Endometrial microvascular endothelial cells (primary cell): ENCODE data around the gene IGF2BP1. TPM values are rescaled to one million over a fixed set of nuclear protein-coding genes. Genes with fewer than 3 reads are reported as not detected.

Experiments
- in situ Hi-C: cut with HindIII; loops from 2 replicates; pipeline ENCODE4 v1.10.0; 2017; ENCODE audit warnings: low sequenced_read_pairs, low pct_unique_long_range_greater_than_20kb; ENCODE audit errors: inconsistent ontology term
- total RNA-seq: library from RNA; depleted of rRNA; stranded (reverse); fragments of >200 nt; gene quantifications from one replicate; pipeline ENCODE4 v1.2.3, GENCODE V29; 2015; ENCODE audit errors: inconsistent ontology term

IGF2BP1 gene
- total RNA-seq, 1 donor from 2014 or later, result 0.09 TPM

GRCh38 chr17:49015179-49015923 lies 18.2 kb downstream of the IGF2BP1 start:
- in situ Hi-C loops, result no loop called here

DNA sequence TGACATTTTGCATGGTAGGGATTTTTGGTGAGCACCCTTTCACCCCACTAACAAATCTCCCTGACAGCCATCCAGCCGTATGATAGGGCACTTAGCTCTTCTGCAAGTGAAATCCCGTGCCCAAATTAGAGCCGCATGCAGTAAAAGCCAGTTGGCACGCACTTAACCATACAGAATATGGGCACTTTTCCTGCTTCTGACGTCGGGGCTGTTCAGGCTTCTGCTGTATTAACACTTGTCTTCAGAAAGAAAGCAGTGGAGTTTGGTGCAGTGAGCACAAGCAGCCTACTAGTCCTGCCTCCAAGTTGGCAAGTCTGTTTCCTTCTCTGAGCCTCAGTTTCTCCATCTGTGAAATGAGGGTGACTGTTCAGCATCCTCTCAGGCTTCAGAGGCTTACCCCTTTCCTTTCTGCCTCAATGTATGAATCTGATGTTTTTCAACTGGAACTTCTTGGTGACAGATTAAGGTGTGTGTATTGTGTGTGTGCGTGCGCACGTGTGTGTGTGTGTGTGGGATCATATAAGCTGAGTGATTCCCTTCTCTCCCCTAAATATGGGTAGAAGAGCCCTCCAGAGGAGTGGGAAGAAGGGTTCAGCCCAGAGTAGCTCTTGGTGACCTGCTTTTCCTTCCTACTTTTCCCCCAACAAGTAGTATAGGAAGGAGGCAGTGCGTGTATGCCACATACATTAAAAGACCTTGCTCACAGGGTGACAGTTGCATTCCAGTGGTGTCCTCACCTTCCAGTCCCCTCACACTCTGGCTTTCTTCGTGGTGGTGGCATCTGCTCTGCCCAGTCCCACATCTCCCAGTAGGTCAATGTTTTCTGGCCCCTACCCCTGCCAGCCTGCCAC lies 19.0 kb downstream of the IGF2BP1 start:
- in situ Hi-C loops, result no loop called here

DNA sequence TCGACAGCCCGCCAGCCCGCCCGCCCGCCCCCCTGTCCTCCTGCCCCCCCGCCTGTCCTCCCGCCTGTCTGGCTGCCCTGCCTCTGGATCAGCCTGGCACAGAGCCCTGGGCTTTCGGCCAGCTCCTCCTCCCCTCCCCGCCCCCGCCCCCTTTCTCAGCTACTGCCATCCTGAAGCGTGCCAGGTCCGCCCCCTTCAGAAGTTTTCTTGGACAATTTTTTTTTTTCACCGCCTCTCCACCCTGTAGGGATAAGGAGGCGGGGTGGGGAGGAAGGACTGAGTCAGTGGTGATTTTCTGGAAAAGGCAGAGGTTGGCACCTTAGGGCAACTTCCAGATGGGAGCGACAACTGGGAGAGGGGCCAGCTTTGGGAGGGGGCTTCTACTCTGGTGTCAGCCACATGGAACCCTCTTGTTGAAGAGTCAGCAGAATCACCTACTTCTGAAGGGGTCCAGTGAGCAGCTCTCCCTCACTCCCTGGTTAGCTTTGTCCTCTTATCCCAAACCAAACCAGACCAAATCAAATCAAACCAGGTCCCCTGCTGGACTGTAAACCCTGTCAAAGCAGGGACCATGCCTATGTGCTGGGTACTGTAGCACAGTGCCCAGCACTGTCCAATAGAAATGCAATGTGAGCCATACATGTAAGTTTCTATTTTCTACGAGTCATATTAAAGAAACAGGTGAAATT lies 19.7 kb downstream of the IGF2BP1 start:
- in situ Hi-C loops, result no loop called here

DNA sequence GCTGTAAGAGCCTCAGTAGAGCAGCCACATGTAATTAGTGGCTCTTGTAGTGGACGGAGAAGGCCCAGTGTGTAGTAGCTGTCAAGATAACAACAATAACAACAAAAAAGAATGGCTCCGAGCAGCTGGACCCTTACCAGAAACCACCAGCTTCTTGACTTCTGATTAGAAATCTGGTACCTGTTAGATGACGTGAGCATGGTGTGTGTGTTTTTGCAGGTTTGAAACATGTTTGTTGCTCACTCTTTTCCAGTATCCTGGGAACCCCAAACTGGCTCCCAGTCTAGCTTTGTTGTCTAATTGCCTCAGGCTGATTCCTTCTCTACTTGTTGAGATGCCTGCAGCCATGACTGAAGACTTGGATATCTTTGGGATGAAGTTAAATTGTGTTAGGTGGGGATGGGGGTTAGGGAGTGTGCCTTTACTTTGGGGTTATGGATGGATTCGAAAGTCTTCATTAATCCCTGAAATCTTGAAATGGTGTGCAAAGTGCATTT lies 21.0 kb downstream of the IGF2BP1 start:
- in situ Hi-C loops, result no loop called here

DNA sequence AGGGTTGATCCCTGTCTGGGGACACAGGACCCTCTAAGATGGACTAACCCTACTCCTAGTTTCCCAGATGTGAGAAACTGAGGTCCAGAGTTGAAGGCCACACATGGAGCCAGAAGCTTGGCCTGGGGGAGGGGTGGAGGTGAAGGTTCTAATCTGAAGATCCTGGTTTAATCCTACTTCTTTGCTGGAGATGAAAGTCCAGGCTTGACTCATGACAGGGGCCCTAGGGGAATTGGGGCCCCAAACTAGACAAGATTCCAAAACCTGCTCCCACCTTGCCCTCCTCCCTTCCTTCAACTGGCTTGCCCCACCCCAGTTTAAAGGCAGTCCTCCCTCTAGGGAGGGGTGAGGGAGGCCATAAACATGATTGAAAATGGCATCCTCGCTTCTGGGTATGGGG lies 21.6 kb downstream of the IGF2BP1 start:
- in situ Hi-C loops, result no loop called here

- in situ Hi-C loops, result no loop called here
These were observed 23.4 kb downstream of the IGF2BP1 start for GRCh38 chr17:49020609-49021008.

- in situ Hi-C loops, result no loop called here
These were observed 24.0 kb downstream of the IGF2BP1 start for GRCh38 chr17:49021095-49021767.

GRCh38 chr17:49021768-49022103 lies 24.6 kb downstream of the IGF2BP1 start:
- in situ Hi-C loops, result no loop called here

GRCh38 chr17:49022391-49022941 lies 25.3 kb downstream of the IGF2BP1 start:
- in situ Hi-C loops, result no loop called here

DNA sequence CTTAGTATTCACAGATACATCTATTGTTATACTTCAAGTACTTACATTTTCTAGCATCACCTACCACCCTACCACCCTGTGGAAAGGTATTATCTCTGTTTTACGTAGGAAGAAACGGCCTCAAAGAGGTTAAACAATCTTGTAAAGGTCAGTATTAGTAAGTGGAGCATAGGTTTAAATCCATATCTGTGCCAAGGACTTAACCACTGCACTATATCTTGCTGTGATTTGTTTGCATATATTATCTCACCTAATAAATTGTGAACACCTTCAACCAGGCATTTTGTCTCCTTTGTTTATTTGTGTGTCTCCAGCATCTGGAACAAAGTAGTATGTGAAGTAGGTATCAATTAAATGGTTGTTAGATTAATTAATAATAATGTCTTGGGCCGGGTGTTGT lies 27.3 kb downstream of the IGF2BP1 start:
- in situ Hi-C loops, result no loop called here

DNA sequence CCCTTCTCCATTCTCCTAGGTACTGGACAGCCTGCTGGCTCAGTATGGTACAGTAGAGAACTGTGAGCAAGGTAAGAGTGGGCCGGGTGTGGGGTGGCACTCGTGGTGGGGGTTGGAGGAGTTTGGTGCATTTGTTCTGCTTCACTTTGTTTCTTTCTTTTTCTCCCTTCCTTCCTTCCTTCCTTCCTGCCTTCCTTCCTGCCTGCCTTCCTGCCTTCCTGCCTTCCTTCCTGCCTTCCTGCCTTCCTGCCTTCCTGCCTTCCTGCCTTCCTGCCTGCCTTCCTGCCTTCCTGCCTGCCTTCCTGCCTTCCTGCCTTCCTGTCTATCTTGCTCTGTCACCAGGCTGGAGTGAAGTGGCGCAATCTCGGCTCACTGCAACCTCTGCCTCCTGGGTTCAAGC lies 29.3 kb downstream of the IGF2BP1 start:
- in situ Hi-C loops, result loop anchor here (25.0 kb wide), 1 partner anchor 114 kb away; the partner anchor contains the start of gene UBE2Z

DNA sequence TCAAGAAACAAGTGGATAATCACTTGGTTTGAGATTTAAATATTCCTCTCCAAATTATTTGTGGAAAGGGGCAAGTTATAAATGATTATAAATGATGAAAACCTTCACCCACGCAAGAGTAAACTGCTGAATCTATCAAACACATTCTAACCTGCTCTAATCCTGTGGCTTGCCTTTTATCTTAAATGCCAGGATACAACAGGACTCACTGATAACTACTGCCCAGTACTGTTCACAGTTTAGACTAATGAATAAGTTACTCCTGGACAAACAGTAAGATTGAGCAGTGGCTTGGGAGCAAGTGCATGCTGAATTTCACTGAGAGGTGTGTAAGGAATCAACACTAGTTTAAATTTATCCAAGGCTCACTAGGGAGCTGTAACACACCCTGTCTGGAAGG lies 31.1 kb downstream of the IGF2BP1 start:
- in situ Hi-C loops, result loop anchor here (25.0 kb wide), 1 partner anchor 116 kb away; the partner anchor contains the start of gene UBE2Z

- in situ Hi-C loops, result loop anchor here (25.0 kb wide), 1 partner anchor 118 kb away; the partner anchor contains the start of gene UBE2Z
These were observed 32.6 kb downstream of the IGF2BP1 start for GRCh38 chr17:49029801-49030200.

GRCh38 chr17:49031965-49032928 lies 35.1 kb downstream of the IGF2BP1 start:
- in situ Hi-C loops, result loop anchor here (25.0 kb wide), 1 partner anchor 120 kb away; the partner anchor contains the start of gene UBE2Z

DNA sequence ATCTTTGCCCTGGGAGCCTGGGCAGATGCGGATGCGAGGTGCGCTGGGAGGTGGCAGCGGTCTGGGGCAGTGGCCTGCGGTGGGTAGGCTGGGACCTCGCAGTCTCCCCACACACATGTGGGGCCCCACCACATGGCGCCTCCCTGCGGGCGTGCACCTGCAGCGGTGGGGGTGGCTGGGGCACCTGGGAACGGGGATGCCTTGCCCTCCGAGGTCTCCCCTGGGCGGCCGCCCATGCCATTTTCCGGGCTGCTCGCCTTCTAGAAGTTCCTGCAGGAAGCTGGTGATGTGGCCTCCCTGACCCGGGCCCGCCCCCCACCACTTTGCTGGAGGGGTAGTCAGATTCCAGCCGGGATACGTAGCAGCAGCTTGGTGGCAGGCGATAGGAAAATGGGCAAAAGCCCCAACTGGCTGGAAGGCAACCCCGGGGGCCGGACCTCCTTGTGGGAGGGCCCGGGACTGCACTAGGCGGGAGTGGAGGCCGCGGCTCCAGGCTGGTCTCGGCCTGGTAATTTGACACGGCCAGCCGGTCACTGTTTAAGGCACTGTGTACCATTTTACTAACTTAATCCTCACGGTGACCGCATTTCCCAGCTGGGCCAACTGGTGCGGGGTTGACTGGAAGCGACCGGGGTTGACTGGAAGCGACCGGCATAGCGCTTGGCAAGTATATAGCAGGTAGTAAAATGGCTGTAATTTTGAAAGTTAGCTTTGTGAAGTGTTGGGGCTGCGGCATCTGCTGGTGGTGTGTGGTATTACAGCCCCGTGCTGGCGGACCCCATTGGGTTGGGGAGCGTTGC lies 38.5 kb downstream of the IGF2BP1 start:
- in situ Hi-C loops, result loop anchor here (25.0 kb wide), 1 partner anchor 123 kb away; the partner anchor contains the start of gene UBE2Z

- in situ Hi-C loops, result loop anchor here (25.0 kb wide), 1 partner anchor 124 kb away; the partner anchor contains the start of gene UBE2Z
These were observed 39.1 kb downstream of the IGF2BP1 start for GRCh38 chr17:49036270-49036626.
